Measurements from ENCODE around the gene ACAP3.

ACAP3 gene

GRCh38 chr1:1298861-1299685, 8.7 kb downstream of the ACAP3 start:
- DNase-seq = no peak

DNA sequence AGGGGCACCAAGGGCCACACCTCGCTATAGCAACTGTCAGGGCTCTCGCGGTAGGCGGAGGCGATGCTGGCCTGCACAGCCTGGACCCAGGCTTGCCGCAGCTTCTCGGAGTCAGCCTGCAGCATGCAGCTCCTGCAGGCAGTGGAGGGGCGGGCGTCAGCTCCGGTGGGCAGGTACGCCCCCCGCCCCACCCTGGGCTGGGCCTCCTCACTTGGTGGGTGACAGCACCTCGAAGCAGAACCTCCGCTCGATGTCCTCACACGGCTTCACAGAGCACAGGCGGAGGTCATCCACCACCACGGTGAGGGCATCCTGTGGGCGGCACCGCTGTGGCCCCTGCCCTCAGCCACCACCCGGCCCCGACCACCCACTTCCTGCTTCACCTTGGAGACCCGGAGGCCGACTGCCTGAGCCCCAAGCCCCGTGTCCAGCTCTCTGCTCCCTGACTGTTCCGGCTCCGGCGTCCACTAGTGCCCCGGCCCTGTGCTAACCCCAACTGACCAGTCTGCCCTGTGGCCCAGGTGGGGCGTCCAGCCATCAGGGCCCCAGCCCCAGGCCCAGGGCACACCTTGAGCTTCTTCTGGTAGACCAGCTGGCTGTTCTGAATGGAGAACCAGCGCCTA, 9.8 kb downstream of the ACAP3 start:
- no peak for DNase-seq

DNA sequence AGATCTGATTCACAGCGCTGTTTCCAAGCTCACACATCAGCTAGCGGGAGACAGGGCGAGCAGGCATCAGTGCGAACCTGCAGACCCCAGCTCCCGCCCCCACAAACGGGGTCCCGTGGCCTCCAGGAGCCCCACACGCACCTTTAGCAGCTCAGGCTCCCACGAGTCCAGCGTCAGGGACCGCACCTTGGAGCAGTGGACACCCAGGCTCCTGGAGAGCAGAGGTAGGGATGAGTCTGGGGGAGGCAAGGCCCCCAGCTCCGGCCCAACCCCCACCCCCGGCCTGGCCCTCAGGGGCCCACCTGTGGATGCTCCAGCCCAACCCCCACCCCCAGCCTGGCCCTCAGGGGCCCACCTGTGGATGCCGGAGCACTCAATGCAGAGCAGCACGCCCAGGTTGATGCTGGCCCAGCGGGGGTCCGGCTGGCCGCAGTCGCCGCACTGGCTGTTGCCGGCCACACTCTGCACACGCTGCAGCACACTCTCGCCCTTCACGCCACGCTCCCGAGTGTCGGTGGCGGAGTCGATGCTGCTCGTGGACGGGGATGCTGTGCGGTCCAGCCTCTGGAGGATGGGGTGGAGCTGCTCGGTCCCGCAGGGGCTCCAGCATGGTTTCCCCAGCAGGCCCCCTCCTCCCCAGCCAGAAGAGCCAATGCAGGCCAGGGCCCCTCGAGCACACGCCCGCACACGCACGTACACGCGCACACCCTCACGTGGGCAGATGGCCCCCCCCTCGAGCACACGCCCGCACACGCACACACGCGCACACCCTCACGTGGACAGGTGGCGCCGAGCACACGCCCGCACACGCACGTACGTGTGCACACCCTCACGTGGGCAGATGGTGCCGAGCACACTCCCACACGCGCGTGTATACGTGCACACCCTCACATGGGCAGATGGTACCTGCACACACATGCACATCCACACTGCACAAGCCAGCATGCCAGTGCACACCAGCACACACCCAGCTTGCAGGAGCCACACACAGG, 11.4 kb downstream of the ACAP3 start:
- no peak for DNase-seq

DNA sequence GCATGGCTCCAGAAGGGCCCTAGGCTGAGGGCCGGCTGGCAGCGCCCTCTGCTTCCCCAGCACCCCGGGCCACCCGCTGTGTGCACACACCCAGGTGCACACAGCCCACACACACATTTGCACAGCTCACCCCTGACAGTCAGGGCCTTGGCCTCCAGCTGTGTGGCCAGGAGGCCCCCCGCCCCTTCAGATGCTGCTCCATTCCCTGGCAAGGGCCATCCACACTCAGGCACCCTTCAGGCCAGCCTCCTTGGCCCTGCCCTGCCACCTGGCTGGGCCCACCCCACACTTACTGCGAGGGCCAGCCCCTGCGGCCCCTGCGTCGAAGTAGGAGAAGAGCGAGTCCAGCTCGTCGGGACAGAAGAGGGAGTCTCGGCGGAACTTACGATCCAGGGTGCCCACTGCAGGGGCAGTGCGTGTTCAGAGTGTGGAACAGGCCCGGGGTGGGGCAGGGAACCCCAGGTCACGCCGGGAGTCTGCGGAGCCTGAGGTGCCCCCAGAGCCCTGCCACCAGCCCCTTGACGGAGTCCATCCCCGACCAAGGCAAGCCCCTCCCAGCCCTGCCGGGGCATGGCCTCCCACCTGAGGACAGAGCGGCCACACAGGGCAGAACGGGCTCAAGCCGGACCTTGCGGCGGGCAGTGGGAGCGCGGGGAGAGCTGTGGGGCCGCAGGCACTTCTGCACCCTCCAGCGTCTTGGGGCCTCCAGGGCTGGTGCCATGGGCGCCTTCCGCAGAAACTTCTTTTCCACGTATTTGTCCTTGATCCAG, 12.4 kb downstream of the ACAP3 start:
- DNase-seq = no peak

GRCh38 chr1:1294250-1294890, 13.4 kb downstream of the ACAP3 start:
- no peak for DNase-seq

DNA sequence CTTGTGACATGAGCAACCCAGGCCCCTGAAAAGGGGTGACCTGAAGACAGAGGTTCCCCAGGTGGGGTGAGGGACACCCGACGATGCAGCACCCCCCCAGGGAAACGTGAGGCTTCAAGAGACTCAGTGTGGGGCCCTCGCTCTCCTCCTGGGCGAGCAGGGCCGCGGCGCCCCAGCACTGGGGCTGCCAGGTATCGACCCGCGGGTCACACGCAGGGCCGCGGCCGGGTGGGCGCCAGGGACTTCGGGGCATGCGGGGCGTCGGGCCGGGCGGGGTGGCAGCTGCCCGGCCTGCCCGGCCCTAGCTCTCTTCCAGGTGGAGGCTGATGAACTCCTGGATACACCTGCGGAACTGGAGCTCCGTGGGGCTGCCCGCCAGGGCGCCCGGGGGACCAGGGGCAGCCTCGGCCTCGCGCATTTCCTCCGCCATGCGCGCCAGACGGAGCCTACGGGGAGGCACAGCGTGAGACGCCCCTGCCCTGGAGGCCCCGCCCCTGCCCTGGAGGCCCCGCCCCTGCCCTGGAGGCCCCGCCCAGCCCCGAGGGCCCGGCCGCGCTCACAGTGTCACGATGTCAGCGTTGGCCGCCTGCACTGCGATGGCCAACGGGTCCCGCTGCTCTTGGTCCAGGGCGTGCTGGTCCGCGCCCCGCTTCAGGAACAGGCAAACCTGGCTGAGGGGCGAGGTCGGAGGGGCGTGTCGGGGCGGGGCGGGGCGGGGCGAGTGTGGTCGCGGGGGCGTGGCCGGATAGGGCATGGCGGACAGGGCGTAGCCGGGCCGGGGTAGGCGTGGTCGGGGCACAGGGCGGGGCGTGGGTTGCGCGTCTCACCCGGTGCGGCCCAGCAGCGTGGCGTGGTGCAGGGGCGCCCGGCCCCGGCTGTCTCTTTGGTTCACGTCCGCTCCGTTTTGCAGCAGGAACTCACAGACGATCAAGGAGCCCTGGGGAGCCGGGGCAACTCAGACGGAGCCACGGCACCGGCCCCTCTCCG, 14.2 kb downstream of the ACAP3 start:
- no peak for DNase-seq

DNA sequence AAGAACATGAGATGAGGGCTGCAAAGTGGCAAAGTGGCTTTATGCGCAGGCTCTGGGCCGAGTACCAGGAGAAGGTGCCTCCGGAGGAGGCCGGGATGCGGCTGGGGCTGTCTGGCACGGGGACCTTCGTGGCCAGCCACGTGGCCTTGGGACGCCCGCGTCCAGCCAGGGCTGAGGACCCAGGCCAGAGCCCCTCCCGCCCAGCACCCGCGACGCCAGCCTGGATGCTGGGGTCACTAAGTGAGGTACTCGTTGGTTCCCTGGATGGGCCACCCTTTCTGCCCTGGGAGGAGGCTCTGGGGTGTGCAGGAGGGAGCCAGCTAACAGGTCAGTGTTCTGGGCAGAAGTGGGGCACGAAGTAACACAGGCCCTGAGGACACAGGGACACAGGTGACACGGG, 14.9 kb downstream of the ACAP3 start:
- no peak for DNase-seq

DNA sequence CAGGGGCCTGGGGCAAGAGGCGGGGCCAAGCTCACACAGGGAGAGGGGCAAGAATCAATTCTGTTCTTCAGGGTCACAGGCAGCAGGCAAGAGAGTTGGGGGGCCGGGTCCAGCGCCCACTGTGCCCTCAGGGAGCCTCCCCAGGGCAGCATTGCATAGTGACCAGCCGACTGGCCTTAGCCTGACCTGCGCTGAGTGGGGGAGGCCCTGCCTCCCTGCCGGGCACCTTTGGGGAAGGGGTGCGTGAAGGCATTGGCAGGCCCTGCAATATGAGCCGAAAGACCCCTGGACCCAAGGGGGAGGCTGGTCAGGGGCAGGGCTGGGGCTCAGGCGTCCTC, 15.3 kb downstream of the ACAP3 start:
- no peak for DNase-seq

DNA sequence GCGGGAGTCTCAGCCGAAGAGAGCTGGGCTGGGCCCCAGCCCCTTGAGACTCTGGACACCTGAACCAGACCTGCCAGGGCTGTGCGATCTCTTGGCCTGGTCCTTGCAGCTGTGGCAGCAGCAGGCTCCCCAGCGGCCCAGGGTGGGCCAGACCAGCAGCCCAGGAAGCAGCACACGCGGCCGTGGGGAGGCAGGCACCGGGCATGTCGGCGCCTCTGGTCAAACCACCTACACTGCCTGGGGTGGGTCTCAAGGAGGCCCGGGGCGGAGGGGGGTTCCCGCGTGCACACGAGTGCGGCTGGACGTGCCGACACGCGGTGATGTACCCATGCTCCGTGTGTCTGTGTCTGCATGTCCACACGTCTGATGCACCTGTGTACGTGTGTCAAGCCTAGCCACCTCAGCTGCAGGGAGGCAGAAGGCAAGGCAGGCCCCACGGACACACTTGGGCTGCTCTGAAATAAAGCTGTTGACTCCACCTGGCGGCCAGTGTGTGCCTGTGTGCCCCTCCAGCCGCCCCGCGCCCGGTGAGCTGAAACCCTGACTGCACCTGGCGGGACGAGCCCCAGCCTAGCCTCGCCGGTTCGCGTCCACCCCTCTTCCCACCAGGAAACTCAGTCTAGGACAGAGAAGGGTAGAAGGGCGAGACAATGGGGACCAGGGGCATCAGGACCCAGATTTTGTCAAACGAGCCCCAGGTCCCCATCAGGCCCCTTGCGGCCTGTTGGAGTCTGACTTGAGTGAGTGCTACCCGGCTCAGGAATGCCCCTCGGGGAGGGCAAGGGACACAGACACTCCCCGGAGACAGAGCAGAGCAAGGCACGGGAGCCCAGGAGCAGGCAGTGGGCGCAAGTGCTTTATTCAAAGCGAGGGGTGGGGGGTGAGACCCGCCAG, 15.9 kb downstream of the ACAP3 start:
- peak; percentile 68 for DNase-seq

DNA sequence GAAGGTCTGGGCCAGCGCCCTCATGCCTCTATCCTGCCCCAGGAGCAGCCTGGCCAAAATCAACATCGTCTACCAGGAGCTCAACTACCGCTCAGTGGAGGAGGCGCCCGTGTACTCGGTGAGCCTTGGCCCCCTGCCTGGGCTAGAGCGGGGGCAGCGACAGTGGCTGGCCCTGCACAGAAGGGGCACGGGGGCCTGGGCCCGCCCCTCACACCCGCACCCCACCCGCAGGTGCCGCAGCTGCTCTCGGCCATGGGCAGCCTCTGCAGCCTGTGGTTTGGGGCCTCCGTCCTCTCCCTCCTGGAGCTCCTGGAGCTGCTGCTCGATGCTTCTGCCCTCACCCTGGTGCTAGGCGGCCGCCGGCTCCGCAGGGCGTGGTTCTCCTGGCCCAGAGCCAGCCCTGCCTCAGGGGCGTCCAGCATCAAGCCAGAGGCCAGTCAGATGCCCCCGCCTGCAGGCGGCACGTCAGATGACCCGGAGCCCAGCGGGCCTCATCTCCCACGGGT, 16.7 kb downstream of the ACAP3 start:
- no peak for DNase-seq

GRCh38 chr1:1290238-1290731, 17.4 kb downstream of the ACAP3 start:
- peak; percentile 9 for DNase-seq

DNA sequence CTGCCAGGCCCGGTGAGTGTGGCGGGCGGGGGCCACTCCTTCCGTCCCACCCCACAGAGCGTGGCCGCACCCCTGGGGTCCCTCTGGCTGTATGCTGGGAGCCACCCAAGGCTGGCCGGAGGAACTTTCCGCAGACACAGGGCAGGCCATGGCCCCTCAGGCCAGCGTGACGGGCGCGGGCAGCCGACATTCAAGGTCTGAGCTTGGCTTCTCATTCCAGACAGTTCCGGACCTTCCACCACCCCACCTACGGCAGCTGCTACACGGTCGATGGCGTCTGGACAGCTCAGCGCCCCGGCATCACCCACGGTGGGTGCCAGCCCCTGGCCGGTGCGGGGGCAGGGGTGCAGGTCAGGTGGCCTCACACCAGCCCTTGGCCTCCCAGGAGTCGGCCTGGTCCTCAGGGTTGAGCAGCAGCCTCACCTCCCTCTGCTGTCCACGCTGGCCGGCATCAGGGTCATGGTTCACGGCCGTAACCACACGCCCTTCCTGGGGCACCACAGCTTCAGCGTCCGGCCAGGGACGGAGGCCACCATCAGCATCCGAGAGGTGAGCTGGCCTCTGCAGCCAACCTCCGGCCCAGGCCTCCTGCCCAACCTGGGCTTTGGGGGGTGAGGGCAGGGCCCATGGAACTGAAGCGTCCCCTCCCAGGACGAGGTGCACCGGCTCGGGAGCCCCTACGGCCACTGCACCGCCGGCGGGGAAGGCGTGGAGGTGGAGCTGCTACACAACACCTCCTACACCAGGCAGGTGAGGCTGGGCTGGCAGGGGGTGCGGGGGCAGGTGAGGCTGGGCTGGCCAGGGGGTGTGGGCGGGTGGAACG, 20.2 kb downstream of the ACAP3 start:
- no peak for DNase-seq

GRCh38 chr1:1286313-1287261, 21.1 kb downstream of the ACAP3 start:
- DNase-seq = no peak

DNA sequence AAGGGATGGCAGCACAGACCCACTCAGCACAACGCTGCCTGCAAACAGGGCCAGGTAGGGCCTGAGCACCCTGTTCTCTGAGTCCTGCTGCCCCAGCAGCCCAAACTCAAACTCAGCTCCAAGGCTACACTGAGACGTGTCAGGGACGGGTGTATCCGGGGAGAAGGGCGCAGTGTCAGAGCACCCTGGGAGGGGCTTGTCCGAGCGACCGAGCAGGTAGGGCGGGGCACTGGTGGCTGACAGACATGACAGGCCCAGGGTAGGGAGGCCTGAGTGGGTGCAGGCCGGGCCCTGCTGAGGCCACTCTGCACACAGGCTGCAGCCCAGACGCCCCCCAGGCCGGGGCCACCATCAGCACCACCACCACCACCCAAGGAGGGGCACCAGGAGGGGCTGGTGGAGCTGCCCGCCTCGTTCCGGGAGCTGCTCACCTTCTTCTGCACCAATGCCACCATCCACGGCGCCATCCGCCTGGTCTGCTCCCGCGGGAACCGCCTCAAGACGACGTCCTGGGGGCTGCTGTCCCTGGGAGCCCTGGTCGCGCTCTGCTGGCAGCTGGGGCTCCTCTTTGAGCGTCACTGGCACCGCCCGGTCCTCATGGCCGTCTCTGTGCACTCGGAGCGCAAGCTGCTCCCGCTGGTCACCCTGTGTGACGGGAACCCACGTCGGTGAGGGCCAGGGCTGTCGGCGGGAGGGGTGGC, 22.0 kb downstream of the ACAP3 start:
- no peak for DNase-seq

DNA sequence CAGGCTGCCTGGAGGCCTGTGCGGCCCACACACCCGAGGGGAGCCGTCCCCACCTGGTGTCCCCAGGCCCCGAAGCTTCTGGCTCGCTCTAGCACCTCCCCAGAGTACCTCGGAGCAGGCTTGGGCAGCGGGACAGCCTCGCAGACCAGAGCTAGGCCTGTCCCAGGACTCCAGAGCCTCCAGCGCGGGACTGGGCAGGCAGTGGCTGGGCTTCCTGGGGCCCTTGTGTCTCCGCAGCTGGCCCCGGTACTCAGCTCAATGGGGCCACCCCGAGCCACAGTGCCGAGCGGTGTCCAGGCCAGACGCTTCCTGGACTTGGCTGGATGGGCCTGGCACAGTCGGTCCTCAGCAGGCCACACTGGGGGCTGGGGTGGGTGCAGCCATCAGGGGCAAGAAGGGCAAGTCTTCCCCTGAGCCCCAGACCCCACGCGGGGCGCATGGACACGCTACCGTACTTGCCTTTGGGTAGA, 22.6 kb downstream of the ACAP3 start:
- no peak for DNase-seq
